IPS-18c (cell line): Measurements from ENCODE around the gene CDH18.

Experiments used
- H3K4me3 ChIP-seq: 2 replicates; pipeline ENCODE4 v1.7.0; 2013; ENCODE audit warnings: low read depth, mild to moderate bottlenecking, low read length, moderate library complexity; ENCODE audit not compliant: insufficient read depth
- H3K9me3 ChIP-seq: one replicate; pipeline ENCODE4 v1.6.1; 2013; ENCODE audit warnings: mild to moderate bottlenecking, low read length, moderate library complexity; ENCODE audit not compliant: control insufficient read depth, insufficient read depth

The CDH18 gene

GRCh38 chr5:19987612-19988361 lies at the start of gene CDH18:
CDH18 (minus strand) TSS chr5:19988200; CDS start chr5:19838986, 149,214 bp downstream.
- no peaks in the 10 kb centered on the region for H3K9me3 ChIP-seq
- peak within 1 kb of the TSS; percentile 45 for H3K4me3 ChIP-seq

- no peak overlapping the region for H3K4me3 ChIP-seq
- no peaks in the 10 kb centered on the region for H3K9me3 ChIP-seq
Measured at GRCh38 chr5:20034717-20035116, 46.7 kb upstream of the CDH18 start.

- H3K4me3 ChIP-seq: no peak overlapping the region
- H3K9me3 ChIP-seq: no peaks in the 10 kb centered on the region
Measured at GRCh38 chr5:20033881-20034280, 45.9 kb upstream of the CDH18 start.

- no peak overlapping the region for H3K4me3 ChIP-seq
- no peaks in the 10 kb centered on the region for H3K9me3 ChIP-seq
Measured at GRCh38 chr5:20032896-20033295, 44.9 kb upstream of the CDH18 start.

- Histone ChIP-seq H3K9me3 (no peaks in the 10 kb centered on the region), H3K4me3 (no peak overlapping the region)
Measured at GRCh38 chr5:20030125-20030524, 42.1 kb upstream of the CDH18 start.

GRCh38 chr5:20029266-20029665 lies 41.3 kb upstream of the CDH18 start:
- Histone ChIP-seq H3K4me3 (no peak overlapping the region), H3K9me3 (no peaks in the 10 kb centered on the region)

GRCh38 chr5:20028506-20028905 lies 40.5 kb upstream of the CDH18 start:
- no peak overlapping the region for H3K4me3 ChIP-seq
- H3K9me3 ChIP-seq: no peaks in the 10 kb centered on the region

GRCh38 chr5:20023686-20024180 lies 35.7 kb upstream of the CDH18 start:
- H3K9me3 ChIP-seq: peaks cover 5% of the 10 kb centered on the region
- H3K4me3 ChIP-seq: no peak overlapping the region

- Histone ChIP-seq H3K9me3 (peaks cover 5% of the 10 kb centered on the region), H3K4me3 (no peak overlapping the region)
Measured at GRCh38 chr5:20020247-20020646, 32.2 kb upstream of the CDH18 start.

GRCh38 chr5:20017021-20017420 lies 29.0 kb upstream of the CDH18 start:
- Histone ChIP-seq H3K9me3 (peaks cover 5% of the 10 kb centered on the region), H3K4me3 (no peak overlapping the region)

- H3K4me3 ChIP-seq: no peak overlapping the region
Measured at GRCh38 chr5:20000416-20000815, 12.4 kb upstream of the CDH18 start.

GRCh38 chr5:19988457-19988856 lies 457 bp upstream of the CDH18 start:
- peak overlapping the region; percentile 45; the same call in 1 of the 2 replicates for H3K4me3 ChIP-seq
- H3K9me3 ChIP-seq: no peaks in the 10 kb centered on the region

More at GRCh38 chr5:20000416-20000815, 12.4 kb upstream of the CDH18 start:
- H3K9me3 ChIP-seq: peaks cover 2% of the 10 kb centered on the region

GRCh38 chr5:19986806-19987205 lies 1.2 kb downstream of the CDH18 start:
- Histone ChIP-seq H3K4me3 (no peak overlapping the region), H3K9me3 (no peaks in the 10 kb centered on the region)

GRCh38 chr5:19986031-19986619 lies 1.9 kb downstream of the CDH18 start:
- Histone ChIP-seq H3K9me3 (no peaks in the 10 kb centered on the region), H3K4me3 (no peak overlapping the region)

GRCh38 chr5:19978476-19978875 lies 9.5 kb downstream of the CDH18 start:
- H3K4me3 ChIP-seq: no peak overlapping the region
- no peaks in the 10 kb centered on the region for H3K9me3 ChIP-seq

GRCh38 chr5:19977099-19977498 lies 10.9 kb downstream of the CDH18 start:
- no peaks in the 10 kb centered on the region for H3K9me3 ChIP-seq

GRCh38 chr5:19975795-19976194 lies 12.2 kb downstream of the CDH18 start:
- Histone ChIP-seq H3K9me3 (no peaks in the 10 kb centered on the region), H3K4me3 (no peak overlapping the region)

More at GRCh38 chr5:19977099-19977498, 10.9 kb downstream of the CDH18 start:
- no peak overlapping the region for H3K4me3 ChIP-seq

GRCh38 chr5:19960451-19960850 lies 27.5 kb downstream of the CDH18 start:
- no peak overlapping the region for H3K4me3 ChIP-seq
- H3K9me3 ChIP-seq: no peaks in the 10 kb centered on the region
